ENCODE data around the gene FOXP2.
"Not testable (repeated sequence)": the region's sequence is repeated elsewhere in the genome, so short reads cannot be mapped to it uniquely, and the experiment has no call there.

Gene FOXP2

GRCh38 chr7:114606100-114606499 lies 191.5 kb downstream of the FOXP2 start:
- DNase-seq: no peak

- not testable (repeated sequence) for DNase-seq
These were observed 194.2 kb downstream of the FOXP2 start for GRCh38 chr7:114608822-114609221.

DNA sequence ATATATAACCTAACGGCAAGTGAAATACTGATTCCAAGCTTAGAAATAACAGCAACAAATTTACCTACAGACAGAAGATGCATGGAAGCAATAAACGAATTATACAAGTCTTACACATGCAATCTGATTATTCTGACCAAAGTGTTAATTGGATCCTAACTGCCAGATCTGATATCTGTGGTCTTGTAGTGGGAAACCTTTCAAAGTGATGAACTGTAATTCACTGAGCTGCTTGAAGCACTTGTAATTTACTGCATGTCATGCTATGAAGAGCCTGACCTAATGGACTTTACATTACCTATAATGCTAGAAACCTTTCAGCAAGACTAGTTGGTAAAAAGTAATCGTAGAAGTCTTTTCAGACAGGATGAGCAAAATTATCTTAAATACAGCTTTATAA lies 205.6 kb downstream of the FOXP2 start:
- no peak for DNase-seq

- DNase-seq: no peak
These were observed 207.6 kb downstream of the FOXP2 start for GRCh38 chr7:114622221-114622620.

- DNase-seq: no peak
These were observed 208.5 kb downstream of the FOXP2 start for GRCh38 chr7:114623146-114623545.

DNA sequence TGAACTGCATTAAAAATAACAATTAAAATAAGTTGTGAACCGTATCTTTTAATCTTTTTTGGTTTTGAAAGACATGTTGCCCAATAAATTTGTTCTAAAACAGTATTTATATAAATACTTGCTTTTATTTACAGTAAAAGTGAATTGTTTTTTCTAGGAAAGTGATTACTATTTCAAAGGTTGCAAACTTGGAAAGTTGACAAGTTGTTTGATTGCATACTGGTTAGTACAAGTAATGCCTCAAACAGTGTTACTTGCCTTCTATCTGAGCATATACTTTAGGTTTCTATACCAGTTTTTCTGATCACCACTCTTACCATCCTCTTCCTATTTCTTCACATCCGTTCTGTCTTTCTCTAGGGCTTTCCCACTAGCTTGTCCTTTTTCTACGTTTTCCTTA lies 212.6 kb downstream of the FOXP2 start:
- DNase-seq: no peak

DNA sequence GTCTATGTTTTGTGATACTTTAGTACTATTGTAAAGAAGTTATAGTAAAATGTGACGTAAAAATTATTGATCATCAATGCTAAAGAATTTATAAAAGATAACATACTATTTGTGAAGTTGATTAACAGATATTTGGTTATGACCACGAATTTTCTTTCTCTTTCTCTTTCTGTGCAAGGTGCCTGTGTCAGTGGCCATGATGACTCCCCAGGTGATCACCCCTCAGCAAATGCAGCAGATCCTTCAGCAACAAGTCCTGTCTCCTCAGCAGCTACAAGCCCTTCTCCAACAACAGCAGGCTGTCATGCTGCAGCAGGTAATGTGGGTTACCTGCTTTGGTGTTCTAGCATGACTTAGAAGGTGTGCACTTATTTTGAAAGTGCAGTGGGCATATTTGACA lies 213.7 kb downstream of the FOXP2 start:
- no peak for DNase-seq

DNA sequence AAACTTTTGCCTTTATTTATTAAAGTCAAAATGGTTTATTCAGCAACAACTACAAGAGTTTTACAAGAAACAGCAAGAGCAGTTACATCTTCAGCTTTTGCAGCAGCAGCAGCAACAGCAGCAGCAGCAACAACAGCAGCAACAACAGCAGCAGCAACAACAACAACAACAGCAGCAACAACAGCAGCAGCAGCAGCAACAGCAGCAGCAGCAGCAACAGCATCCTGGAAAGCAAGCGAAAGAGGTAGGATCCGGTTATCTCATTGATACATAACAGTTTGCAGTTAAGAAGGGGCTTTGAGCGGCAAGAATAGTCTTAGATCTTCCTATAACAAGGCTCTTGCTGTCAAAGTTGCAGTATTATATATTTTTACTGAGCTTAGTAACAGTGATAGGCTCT lies 215.1 kb downstream of the FOXP2 start:
- DNase-seq: no peak

- no peak for DNase-seq
These were observed 215.8 kb downstream of the FOXP2 start for GRCh38 chr7:114630201-114630990.

DNA sequence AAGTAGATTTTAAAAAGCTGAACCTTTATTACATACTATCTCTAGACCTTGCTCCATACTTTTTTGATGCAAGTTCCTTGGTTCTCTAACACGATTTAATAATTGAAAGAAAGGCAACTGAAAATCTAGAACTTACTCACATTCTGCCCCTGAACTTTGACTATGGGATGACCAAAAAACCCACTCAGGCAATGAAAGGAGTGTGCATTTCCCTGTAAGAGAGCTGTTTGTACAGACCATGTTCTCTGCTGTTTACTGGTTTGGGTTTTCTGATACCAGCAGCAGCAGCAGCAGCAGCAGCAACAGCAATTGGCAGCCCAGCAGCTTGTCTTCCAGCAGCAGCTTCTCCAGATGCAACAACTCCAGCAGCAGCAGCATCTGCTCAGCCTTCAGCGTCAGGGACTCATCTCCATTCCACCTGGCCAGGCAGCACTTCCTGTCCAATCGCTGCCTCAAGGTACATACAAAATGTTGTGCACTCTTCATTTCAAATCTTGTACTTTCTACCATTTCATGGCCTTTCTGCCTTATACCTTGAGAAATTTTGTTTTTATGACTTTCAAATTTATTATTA lies 216.7 kb downstream of the FOXP2 start:
- no peak for DNase-seq

DNA sequence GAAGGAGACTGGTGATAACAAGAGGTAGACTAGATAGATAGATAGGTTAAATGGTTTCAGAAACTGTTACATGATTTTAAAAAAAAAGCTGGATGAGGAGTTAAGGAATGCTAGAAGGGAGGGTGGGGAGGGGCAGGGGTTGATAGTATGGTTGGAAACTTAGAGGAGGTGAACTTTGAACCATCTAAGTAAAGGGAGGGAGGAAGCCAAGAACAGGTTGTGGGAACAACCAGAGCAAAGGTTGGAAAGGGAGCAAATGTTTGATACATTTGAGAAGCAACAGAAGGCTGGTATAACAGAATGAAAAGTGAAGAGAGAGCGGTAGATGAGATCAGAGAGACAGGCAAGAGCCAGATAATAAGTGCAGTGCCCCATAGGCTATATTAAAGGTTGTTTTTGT lies 224.8 kb downstream of the FOXP2 start:
- DNase-seq: no peak

DNA sequence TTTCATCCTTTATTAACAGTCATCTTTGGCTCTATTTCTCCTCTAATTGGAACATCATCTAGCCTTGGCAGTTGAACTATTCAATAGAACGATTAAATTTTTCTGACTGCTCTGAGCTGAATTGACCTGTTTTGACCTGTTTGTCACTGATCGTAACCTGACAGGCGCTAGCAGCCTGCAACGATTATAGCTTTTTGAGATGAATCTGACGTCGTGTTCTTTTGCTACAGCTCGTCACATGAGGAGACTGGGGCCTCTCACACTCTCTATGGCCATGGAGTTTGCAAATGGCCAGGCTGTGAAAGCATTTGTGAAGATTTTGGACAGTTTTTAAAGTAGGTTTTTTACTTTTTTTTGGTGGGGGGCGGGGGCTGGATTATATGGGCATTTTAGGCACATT lies 229.8 kb downstream of the FOXP2 start:
- no peak for DNase-seq

- DNase-seq: no peak
These were observed 230.8 kb downstream of the FOXP2 start for GRCh38 chr7:114645451-114645850.

- no peak for DNase-seq
These were observed 232.9 kb downstream of the FOXP2 start for GRCh38 chr7:114647518-114647917.

DNA sequence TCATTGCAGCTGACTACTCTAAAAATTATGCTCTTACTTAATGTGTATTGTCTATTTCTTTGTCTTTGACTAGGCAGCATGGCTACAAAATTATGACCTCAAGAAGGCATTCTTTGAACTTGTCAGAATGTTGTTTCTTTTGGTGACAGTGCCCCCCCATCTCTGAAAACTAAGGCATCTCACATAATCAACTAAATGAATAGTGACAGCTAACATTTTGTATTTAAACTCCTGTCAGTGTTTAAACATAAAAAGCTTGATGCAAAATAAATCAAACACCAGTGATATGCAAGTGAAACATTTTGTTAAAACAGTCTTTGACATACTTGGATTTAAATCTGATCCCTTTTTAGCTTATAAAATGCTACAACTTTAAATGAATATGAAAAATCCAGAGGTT lies 233.5 kb downstream of the FOXP2 start:
- no peak for DNase-seq

DNA sequence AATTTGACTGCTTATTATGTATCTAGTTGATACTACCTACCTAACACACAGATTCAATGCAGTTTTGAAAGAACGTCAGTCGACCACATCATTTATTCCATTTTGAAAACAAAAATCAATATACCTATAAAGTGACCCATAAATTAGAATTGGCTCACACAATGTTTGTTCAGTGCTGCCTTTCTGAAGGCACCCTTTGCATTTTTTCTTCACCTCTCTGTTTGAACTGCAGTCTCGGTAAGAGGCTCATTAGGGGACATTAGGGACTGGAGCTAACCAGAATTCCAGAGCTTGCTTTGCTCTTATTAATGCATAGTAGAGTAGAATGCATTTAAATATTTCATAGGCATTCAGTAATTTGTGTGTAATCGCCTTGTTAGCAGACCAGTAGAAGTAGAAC lies 234.1 kb downstream of the FOXP2 start:
- no peak for DNase-seq

DNA sequence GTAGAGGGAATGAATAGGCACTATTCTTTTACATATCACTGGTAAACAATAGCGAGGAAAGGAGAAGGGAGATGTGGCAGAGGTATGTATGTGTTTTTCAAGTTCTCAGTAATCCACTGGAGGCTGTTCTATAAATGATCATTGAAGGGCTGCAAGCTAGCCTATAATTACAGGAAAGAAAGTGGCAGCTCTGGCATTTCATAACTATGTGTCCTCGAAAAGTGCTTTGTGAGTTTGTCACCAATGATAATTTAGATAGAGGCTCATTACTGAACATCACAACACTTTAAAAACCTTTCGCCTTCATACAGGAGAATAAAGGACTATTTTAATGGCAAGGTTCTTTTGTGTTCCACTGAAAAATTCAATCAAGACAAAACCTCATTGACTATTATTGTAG lies 235.1 kb downstream of the FOXP2 start:
- DNase-seq: no peak

- no peak for DNase-seq
These were observed 235.9 kb downstream of the FOXP2 start for GRCh38 chr7:114650491-114650890.

DNA sequence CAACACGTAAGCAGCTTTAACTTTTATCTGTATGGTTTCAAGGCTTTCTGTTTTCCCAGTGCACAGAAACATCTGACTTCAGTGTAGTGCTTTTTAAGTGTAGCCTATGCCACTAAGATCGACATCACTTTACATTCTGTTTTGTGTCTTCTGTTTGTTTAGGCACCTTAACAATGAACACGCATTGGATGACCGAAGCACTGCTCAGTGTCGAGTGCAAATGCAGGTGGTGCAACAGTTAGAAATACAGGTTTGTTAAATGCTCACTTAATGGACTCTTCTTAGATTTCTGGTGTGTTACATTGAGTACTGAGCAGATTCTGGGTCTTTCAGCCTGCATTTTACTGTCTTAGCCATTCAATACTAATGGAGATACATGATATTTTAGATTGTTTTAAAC lies 237.4 kb downstream of the FOXP2 start:
- no peak for DNase-seq

DNA sequence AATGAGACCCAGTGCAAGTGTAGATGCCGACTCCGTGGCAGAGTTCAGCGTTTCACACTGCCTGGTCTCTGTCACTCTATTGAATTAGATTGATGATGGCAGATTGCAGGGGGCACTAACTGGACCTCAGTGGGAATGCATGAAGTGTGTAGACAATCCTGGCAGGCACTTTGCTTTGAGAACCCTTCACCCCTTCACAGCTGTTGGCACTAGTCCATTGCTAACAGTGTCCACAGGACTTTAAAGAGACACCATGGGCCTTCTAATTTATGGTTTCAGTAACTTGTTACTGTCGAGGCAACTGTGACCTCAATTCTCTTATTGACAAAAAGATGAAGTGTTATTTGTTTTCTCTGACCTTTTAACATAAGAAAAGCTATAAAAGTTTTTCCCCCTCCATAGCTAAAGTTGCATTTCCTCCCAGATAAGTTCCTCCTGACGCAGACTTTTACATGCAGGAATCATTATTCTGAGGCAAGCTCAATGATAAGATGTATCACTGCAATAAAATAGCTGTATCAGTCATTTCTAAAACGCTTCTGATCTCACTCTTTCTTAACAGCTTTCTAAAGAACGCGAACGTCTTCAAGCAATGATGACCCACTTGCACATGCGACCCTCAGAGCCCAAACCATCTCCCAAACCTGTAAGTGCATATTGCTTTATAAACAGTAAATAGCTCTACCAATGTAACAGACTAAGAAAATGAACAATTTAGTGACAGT lies 238.9 kb downstream of the FOXP2 start:
- no peak for DNase-seq

GRCh38 chr7:114656466-114656865 lies 241.9 kb downstream of the FOXP2 start:
- no peak for DNase-seq

DNA sequence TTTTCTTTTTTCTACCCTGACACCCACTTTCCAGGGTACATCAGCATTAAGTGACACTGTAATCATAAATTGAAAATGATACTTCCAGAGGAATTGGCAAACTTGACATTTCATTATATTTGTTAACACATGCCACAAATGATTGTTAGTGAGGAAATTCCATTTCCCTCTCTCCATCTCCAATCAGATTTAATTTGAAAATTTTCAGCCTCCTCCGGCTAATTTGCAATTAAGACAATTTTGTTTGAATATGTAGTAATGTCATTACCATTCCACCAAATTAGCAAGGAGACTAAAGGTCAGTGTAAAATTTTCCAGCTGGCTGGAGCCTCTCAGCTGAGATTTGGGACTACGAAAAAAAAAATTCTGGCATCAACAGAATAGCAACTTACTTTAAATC lies 242.7 kb downstream of the FOXP2 start:
- no peak for DNase-seq

DNA sequence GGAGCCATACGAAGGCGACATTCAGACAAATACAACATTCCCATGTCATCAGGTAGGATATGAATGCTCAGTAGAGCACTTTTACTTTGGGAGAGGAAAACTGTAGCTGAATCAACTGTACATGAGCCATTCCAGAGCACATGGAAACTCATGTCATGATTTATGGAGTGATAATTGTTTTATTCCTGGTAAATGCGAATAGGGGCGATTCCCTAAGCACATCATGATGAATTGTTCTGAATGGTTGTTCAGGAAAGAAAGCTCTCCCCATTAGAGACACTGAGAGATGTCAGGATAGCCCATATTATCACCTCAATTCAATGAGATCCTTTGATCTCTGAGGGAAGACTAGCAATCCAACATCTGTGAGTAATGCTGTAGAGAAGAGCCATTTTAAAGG lies 243.6 kb downstream of the FOXP2 start:
- no peak for DNase-seq

DNA sequence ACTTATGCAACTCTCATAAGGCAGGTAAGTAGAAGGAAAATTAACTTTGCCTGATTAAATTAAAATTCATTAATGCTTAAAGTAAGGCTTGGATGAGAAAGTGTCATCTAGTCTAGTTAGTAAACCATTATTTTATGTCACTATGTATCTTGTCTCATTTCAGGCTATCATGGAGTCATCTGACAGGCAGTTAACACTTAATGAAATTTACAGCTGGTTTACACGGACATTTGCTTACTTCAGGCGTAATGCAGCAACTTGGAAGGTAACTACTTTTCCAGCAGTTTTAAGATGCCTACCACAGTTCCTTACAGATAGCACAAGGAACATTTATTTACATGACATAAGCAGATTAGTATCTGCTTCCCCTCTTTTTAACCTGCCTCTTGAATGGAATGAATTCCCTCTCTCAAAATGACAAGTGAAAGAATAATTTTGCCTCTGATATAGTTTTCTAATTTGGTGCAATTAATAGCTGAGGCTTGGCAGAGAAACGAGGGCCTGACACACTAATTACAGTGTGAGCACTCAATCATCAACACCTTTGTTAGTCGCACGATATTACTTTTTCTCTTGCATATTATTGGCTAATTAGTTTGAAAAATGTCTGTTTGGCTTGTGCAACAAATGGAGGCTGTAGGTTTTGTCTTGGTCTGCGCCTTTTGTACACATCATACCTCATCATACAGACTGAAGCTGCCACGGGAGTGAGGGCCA lies 245.0 kb downstream of the FOXP2 start:
- DNase-seq: no peak
